ENCODE measurements around the gene BCOR. TPM values are rescaled to one million over a fixed set of nuclear protein-coding genes. Genes with fewer than 3 reads are reported as not detected.

The BCOR gene
- total RNA-seq, 1 donor from 2014 or later = 24.8 TPM

DNA sequence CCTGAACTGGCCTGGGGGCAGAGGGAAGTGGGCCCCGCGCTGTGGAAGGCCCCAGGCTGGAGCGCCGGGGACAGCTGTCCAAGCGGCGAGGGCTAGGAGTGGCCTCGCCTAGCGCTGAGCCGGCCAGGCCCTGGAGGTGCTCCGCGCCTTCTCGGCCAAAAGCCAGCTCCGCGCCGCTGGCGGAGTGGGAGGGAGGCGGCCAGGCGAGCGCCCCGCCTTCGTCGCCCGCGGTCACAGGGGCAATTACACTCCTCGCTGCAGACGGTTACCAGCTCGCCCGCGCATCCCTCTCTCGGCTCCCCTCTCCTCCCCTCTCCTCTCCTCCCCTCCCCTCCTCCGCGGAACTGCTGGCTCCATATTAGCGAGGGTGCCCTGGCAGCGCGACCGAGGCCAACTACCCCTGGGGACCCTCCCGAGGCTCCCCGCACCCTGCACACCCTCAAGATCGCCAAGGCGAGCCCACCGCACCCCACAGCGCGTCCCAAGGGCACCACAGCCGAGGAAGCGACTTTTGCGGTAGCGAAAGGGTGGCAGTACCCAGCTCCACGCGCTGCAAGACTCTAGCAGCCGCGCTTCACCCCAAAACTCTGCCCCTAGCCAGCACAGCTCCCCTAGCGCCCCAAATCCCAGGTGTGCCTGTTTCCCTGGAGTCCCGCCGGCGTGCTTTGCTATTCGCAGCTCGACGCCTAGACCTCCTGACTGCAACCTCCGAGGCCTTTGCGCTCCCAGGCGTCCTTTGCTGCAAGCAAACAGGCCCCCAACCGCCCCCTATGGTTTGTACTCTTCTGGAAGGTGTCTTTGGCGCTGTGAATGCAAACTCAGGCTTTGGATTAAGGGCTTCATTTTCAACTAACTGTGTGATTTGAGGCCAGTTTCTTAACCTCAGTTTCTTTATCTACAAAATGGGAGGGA lies 91.4 kb downstream of the BCOR start:
- H3K27me3 Mint-ChIP-seq (ENCODE audit: unreplicated experiment) = no peaks in the 10 kb centered on the region
- H3K4me3 Mint-ChIP-seq (ENCODE audit: unreplicated experiment) = no peak overlapping the region

DNA sequence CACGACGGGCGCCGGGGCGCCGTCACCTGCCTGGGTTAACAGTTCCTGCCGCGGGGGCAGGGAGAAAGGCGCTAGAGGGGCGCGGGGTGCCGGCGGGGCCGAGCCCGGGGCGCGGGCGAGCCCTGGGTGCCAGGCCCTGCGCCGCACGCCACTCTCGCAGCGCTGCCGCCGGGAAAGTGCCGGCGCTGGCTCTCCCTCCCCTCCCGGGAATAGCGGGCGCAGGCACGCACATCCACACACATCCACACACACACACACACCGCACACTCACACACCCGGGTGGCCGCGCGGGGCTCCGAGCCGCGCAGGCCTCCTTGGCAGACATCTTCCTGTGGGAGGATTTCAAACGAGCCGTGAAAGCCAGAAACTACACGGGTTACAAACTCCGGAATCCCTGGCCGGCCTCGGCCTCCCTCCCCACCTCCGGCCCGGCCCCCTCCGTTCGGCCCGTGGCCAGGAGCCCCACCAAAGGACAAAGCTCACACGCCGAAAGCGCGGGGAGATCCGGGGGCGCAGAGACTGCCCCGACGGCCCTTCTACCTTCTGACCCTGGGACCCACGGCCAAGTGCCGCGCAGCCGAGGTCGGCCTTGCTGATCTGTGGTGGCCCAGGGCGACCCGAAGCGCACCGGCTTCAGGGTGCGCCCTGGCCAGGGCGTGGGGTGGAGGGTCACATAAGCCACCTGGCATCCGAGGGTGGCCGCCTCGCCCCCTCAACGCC lies 92.3 kb downstream of the BCOR start:
- DNase-seq (ENCODE audit: extremely low spot score, unreplicated experiment) = no peak
- TF ChIP-seq, protein P1, sequence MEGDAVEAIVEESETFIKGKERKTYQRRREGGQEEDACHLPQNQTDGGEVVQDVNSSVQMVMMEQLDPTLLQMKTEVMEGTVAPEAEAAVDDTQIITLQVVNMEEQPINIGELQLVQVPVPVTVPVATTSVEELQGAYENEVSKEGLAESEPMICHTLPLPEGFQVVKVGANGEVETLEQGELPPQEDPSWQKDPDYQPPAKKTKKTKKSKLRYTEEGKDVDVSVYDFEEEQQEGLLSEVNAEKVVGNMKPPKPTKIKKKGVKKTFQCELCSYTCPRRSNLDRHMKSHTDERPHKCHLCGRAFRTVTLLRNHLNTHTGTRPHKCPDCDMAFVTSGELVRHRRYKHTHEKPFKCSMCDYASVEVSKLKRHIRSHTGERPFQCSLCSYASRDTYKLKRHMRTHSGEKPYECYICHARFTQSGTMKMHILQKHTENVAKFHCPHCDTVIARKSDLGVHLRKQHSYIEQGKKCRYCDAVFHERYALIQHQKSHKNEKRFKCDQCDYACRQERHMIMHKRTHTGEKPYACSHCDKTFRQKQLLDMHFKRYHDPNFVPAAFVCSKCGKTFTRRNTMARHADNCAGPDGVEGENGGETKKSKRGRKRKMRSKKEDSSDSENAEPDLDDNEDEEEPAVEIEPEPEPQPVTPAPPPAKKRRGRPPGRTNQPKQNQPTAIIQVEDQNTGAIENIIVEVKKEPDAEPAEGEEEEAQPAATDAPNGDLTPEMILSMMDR (IDR thresholded peaks at IDR 0.05) = no peak
- Mint-ChIP-seq H3K4me1 (ENCODE audit: unreplicated experiment) (peaks cover 20% of the 10 kb centered on the region), H3K9me3 (ENCODE audit: unreplicated experiment) (no peaks in the 10 kb centered on the region), H3K4me3 (ENCODE audit: unreplicated experiment) (no peak overlapping the region), H3K27ac (ENCODE audit: unreplicated experiment) (no peak overlapping the region), H3K27me3 (ENCODE audit: unreplicated experiment) (no peaks in the 10 kb centered on the region), H3K36me3 (ENCODE audit: unreplicated experiment) (no peaks in the 10 kb centered on the region)

More for the DNA sequence above, 91.4 kb downstream of the BCOR start:
- Mint-ChIP-seq H3K9me3 (ENCODE audit: unreplicated experiment) (no peaks in the 10 kb centered on the region), H3K36me3 (ENCODE audit: unreplicated experiment) (no peaks in the 10 kb centered on the region), H3K4me1 (ENCODE audit: unreplicated experiment) (peaks cover 29% of the 10 kb centered on the region), H3K27ac (ENCODE audit: unreplicated experiment) (no peak overlapping the region)
- no peak for DNase-seq (ENCODE audit: extremely low spot score, unreplicated experiment)
- TF ChIP-seq, protein P1 (IDR thresholded peaks at IDR 0.05) = no peak

DNA sequence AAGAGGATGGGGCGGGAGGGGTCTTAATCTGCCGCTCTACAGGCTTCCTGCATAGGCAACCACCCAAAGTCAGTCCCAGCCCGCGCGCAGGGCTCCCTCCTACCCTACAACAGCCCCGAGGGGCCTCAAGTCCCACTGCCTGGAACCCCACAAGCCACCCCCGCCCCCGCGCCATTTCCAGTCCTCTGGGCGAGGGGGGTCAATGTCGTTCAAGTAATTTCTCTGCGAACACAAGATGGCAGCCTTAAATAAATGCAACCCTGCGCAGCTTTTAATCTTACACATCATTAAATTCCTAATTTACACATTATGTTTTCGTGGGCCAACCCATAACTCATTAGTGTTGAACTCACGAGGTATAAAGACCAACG lies 92.9 kb downstream of the BCOR start:
- no peak for DNase-seq (ENCODE audit: extremely low spot score, unreplicated experiment)
- TF ChIP-seq, protein P1 (IDR thresholded peaks at IDR 0.05) = no peak
- Mint-ChIP-seq H3K9me3 (ENCODE audit: unreplicated experiment) (no peaks in the 10 kb centered on the region), H3K4me3 (ENCODE audit: unreplicated experiment) (no peak overlapping the region), H3K4me1 (ENCODE audit: unreplicated experiment) (peaks cover 14% of the 10 kb centered on the region), H3K27ac (ENCODE audit: unreplicated experiment) (no peak overlapping the region), H3K36me3 (ENCODE audit: unreplicated experiment) (no peaks in the 10 kb centered on the region), H3K27me3 (ENCODE audit: unreplicated experiment) (no peaks in the 10 kb centered on the region)

DNA sequence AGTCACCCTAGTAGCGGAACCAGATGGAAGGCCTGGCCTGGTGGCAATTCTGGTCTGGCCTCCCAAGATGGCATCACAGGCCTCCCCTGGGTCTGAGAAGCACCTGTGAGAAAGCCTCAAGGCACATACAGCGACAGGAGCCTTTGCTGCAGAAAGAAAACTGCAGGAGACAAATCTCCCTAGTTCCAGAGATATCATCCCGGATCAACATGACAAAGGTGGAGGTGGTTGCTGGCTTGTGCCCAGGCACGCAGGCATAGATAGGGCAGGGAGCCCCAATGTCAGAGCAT lies 93.6 kb downstream of the BCOR start:
- Mint-ChIP-seq H3K36me3 (ENCODE audit: unreplicated experiment) (no peaks in the 10 kb centered on the region), H3K27me3 (ENCODE audit: unreplicated experiment) (no peaks in the 10 kb centered on the region), H3K4me1 (ENCODE audit: unreplicated experiment) (peaks cover 9% of the 10 kb centered on the region), H3K4me3 (ENCODE audit: unreplicated experiment) (no peak overlapping the region), H3K9me3 (ENCODE audit: unreplicated experiment) (no peaks in the 10 kb centered on the region), H3K27ac (ENCODE audit: unreplicated experiment) (no peak overlapping the region)
- no peak for DNase-seq (ENCODE audit: extremely low spot score, unreplicated experiment)
- TF ChIP-seq, protein P1 (IDR thresholded peaks at IDR 0.05) = no peak
